ENCODE measurements around the gene FLOT1.
"Not testable (repeated sequence)": the region's sequence is repeated elsewhere in the genome, so short reads cannot be mapped to it uniquely, and the experiment has no call there.

The FLOT1 gene

GRCh38 chr6:30727920-30728553 lies 14.4 kb downstream of the FLOT1 start:
- Histone ChIP-seq H3K36me3 (ENCODE audit: control insufficient read depth, insufficient read depth, low read length) (peaks cover 70% of the 10 kb centered on the region), H3K4me3 (ENCODE audit: extremely low read depth, insufficient read depth, low read length, poor library complexity, severe bottlenecking) (no peak overlapping the region), H3K9me3 (ENCODE audit: control insufficient read depth, low read length) (no peaks in the 10 kb centered on the region), H3K27ac (ENCODE audit: low read depth, low read length, severe bottlenecking) (peak overlapping the region; percentile 8), H3K4me1 (ENCODE audit: control insufficient read depth, insufficient read depth, low read length, poor library complexity, severe bottlenecking) (peaks cover 25% of the 10 kb centered on the region)
- WGBS, 2 experiments (ENCODE audit: insufficient coverage in 2 of 2): 88 to 100% methylated on average over 2 to 3 of the region's 7 CpGs

GRCh38 chr6:30726506-30727413 lies 15.7 kb downstream of the FLOT1 start:
- Histone ChIP-seq H3K4me1 (ENCODE audit: control insufficient read depth, insufficient read depth, low read length, poor library complexity, severe bottlenecking) (peaks cover 29% of the 10 kb centered on the region), H3K36me3 (ENCODE audit: control insufficient read depth, insufficient read depth, low read length) (peaks cover 72% of the 10 kb centered on the region), H3K27ac (ENCODE audit: low read depth, low read length, severe bottlenecking) (peak overlapping the region; percentile 51), H3K9me3 (ENCODE audit: control insufficient read depth, low read length) (no peaks in the 10 kb centered on the region), H3K4me3 (ENCODE audit: extremely low read depth, insufficient read depth, low read length, poor library complexity, severe bottlenecking) (no peak overlapping the region)
- 93 to 95% methylated on average over 8 to 9 of the region's 11 CpGs for WGBS, 2 experiments (ENCODE audit: insufficient coverage in 2 of 2)

DNA sequence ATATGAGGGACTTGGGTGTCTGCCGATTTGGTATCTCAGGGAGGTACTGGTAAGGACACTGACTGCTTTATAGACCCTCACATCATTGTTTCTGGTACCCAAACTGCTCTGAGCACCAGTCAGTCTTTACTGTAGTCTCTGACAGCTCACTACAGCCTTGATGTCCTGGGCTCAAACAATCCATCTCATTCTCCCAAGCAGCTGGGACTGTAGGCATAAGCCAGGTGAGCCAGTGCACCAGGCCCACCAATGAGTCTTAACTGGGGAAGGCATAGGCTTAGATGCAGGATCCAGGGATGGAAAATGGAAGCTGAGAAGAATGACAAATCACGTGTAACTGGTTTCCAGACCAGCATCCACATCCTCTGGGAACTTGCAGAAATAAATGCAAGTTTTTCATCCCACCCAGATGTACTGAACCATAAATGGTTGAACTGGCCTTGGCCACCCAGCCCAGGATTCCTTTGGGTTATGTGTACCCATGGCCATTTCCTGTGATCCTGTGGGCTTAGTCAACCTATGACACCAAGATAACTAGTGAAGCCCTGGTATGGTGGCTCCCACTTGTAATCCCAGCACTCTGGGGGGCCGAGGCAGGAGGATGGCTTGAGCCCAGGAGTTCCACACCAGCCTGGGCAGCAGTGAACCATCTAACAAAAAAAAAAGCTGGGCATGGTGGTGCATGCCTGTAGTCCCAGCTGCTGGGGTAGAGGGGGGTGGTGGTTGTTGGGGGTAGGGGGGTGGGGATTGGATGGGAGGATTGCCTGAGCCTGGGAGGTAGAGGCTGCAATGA lies 16.6 kb downstream of the FLOT1 start:
- H3K27ac ChIP-seq (ENCODE audit: low read depth, low read length, severe bottlenecking): peak overlapping the region; percentile 29
- H3K36me3 ChIP-seq (ENCODE audit: control insufficient read depth, insufficient read depth, low read length): peaks cover 73% of the 10 kb centered on the region
- no peak overlapping the region for H3K4me3 ChIP-seq (ENCODE audit: extremely low read depth, insufficient read depth, low read length, poor library complexity, severe bottlenecking)

GRCh38 chr6:30724906-30725667 lies 17.4 kb downstream of the FLOT1 start:
- Histone ChIP-seq H3K9me3 (ENCODE audit: control insufficient read depth, low read length) (no peaks in the 10 kb centered on the region), H3K4me1 (ENCODE audit: control insufficient read depth, insufficient read depth, low read length, poor library complexity, severe bottlenecking) (peaks cover 26% of the 10 kb centered on the region), H3K36me3 (ENCODE audit: control insufficient read depth, insufficient read depth, low read length) (peaks cover 71% of the 10 kb centered on the region), H3K27ac (ENCODE audit: low read depth, low read length, severe bottlenecking) (no peak overlapping the region), H3K4me3 (ENCODE audit: extremely low read depth, insufficient read depth, low read length, poor library complexity, severe bottlenecking) (peak overlapping the region; percentile 12)
- WGBS, 2 experiments (ENCODE audit: insufficient coverage in 2 of 2): 89 to 100% methylated on average over 2 to 3 of the region's 6 CpGs

More for the DNA sequence above, 16.6 kb downstream of the FLOT1 start:
- Histone ChIP-seq H3K4me1 (ENCODE audit: control insufficient read depth, insufficient read depth, low read length, poor library complexity, severe bottlenecking) (peaks cover 29% of the 10 kb centered on the region), H3K9me3 (ENCODE audit: control insufficient read depth, low read length) (no peaks in the 10 kb centered on the region)
- 83 to 86% methylated on average over 2 to 3 of the region's 3 CpGs for WGBS, 2 experiments (ENCODE audit: insufficient coverage in 2 of 2)

DNA sequence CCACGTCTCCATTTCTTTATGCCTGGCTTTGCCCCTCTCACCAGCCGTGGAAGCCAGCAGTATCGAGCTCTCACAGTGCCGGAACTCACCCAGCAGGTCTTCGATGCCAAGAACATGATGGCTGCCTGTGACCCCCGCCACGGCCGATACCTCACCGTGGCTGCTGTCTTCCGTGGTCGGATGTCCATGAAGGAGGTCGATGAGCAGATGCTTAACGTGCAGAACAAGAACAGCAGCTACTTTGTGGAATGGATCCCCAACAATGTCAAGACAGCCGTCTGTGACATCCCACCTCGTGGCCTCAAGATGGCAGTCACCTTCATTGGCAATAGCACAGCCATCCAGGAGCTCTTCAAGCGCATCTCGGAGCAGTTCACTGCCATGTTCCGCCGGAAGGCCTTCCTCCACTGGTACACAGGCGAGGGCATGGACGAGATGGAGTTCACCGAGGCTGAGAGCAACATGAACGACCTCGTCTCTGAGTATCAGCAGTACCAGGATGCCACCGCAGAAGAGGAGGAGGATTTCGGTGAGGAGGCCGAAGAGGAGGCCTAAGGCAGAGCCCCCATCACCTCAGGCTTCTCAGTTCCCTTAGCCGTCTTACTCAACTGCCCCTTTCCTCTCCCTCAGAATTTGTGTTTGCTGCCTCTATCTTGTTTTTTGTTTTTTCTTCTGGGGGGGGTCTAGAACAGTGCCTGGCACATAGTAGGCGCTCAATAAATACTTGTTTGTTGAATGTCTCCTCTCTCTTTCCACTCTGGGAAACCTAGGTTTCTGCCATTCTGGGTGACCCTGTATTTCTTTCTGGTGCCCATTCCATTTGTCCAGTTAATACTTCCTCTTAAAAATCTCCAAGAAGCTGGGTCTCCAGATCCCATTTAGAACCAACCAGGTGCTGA lies 18.4 kb downstream of the FLOT1 start:
- WGBS, 2 experiments (ENCODE audit: insufficient coverage in 2 of 2): 92 to 94% methylated on average over 18 to 26 of the region's 29 CpGs
- H3K27ac ChIP-seq (ENCODE audit: low read depth, low read length, severe bottlenecking): peak overlapping the region; percentile 8
- peak overlapping the region; percentile 2 for H3K4me3 ChIP-seq (ENCODE audit: extremely low read depth, insufficient read depth, low read length, poor library complexity, severe bottlenecking)
- not testable (repeated sequence) for H3K9me3 ChIP-seq (ENCODE audit: control insufficient read depth, low read length)
- peaks cover 61% of the 10 kb centered on the region for H3K36me3 ChIP-seq (ENCODE audit: control insufficient read depth, insufficient read depth, low read length)
- peaks cover 29% of the 10 kb centered on the region for H3K4me1 ChIP-seq (ENCODE audit: control insufficient read depth, insufficient read depth, low read length, poor library complexity, severe bottlenecking)

- peak overlapping the region; percentile 6 for H3K27ac ChIP-seq (ENCODE audit: low read depth, low read length, severe bottlenecking)
- WGBS, 2 experiments (ENCODE audit: insufficient coverage in 2 of 2): 92% methylated on average over 13 to 16 of the region's 16 CpGs
- peak overlapping the region; percentile 93 for H3K4me3 ChIP-seq (ENCODE audit: extremely low read depth, insufficient read depth, low read length, poor library complexity, severe bottlenecking)
- peaks cover 56% of the 10 kb centered on the region for H3K36me3 ChIP-seq (ENCODE audit: control insufficient read depth, insufficient read depth, low read length)
- peaks cover 34% of the 10 kb centered on the region for H3K4me1 ChIP-seq (ENCODE audit: control insufficient read depth, insufficient read depth, low read length, poor library complexity, severe bottlenecking)
- H3K9me3 ChIP-seq (ENCODE audit: control insufficient read depth, low read length): not testable (repeated sequence)
Measured at GRCh38 chr6:30723159-30723842, 19.2 kb downstream of the FLOT1 start.

- Histone ChIP-seq H3K4me1 (ENCODE audit: control insufficient read depth, insufficient read depth, low read length, poor library complexity, severe bottlenecking) (peaks cover 34% of the 10 kb centered on the region), H3K4me3 (ENCODE audit: extremely low read depth, insufficient read depth, low read length, poor library complexity, severe bottlenecking) (peak overlapping the region; percentile 93), H3K36me3 (ENCODE audit: control insufficient read depth, insufficient read depth, low read length) (peaks cover 53% of the 10 kb centered on the region), H3K27ac (ENCODE audit: low read depth, low read length, severe bottlenecking) (peak overlapping the region; percentile 84), H3K9me3 (ENCODE audit: control insufficient read depth, low read length) (no peaks in the 10 kb centered on the region)
- WGBS, 2 experiments (ENCODE audit: insufficient coverage in 2 of 2): 14 to 18% methylated on average over 24 to 27 of the region's 27 CpGs
Measured at GRCh38 chr6:30722280-30723112, 20.0 kb downstream of the FLOT1 start.

- Histone ChIP-seq H3K27ac (ENCODE audit: low read depth, low read length, severe bottlenecking) (peak overlapping the region; percentile 84), H3K36me3 (ENCODE audit: control insufficient read depth, insufficient read depth, low read length) (peaks cover 49% of the 10 kb centered on the region)
- WGBS, 2 experiments (ENCODE audit: insufficient coverage in 2 of 2): 0% methylated on average over 7 to 10 of the region's 10 CpGs
Measured at GRCh38 chr6:30722025-30722279, 20.5 kb downstream of the FLOT1 start.

More at GRCh38 chr6:30722025-30722279, 20.5 kb downstream of the FLOT1 start:
- not testable (repeated sequence) for H3K9me3 ChIP-seq (ENCODE audit: control insufficient read depth, low read length)
- H3K4me1 ChIP-seq (ENCODE audit: control insufficient read depth, insufficient read depth, low read length, poor library complexity, severe bottlenecking): peaks cover 34% of the 10 kb centered on the region
- peak overlapping the region; percentile 93 for H3K4me3 ChIP-seq (ENCODE audit: extremely low read depth, insufficient read depth, low read length, poor library complexity, severe bottlenecking)

Measured in mesodermal cell (in vitro differentiated cells).